ENCODE results near the gene COL8A1.
"Not testable (repeated sequence)": the region's sequence is repeated elsewhere in the genome, so short reads cannot be mapped to it uniquely, and the experiment has no call there.

The COL8A1 gene

GRCh38 chr3:99638167-99638948, at the start of gene COL8A1:
Gene COL8A1, plus strand, starts transcription at chr3:99638594. Its CDS starts 152,089 bp downstream, at chr3:99790683.
- DNase-seq (ENCODE audit: low read depth in 2 of 2): no peak

DNA sequence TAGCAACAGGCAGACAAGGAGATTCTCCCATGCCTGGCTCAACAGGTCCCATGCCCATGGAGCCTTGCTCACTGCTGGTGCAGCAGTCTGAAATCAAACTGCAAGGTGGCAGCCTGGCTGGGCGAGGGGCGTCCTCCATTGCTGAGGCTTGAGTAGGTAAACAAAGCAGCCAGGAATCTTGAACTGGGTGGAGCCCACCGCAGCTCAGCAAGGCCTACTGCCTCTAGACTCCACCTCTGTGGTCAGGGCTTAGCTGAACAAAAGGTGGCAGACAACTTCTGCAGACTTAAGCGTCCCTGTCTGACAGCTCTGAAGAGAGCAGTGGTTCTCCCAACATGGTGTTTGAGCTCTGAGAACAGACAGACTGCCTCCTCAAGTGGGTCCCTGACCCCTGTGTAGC, 49.2 kb upstream of the COL8A1 start:
- not testable (repeated sequence) for DNase-seq (ENCODE audit: low read depth in 2 of 2)

- no peak for DNase-seq (ENCODE audit: low read depth in 2 of 2)
Measured at GRCh38 chr3:99599894-99600293, 38.5 kb upstream of the COL8A1 start.

DNA sequence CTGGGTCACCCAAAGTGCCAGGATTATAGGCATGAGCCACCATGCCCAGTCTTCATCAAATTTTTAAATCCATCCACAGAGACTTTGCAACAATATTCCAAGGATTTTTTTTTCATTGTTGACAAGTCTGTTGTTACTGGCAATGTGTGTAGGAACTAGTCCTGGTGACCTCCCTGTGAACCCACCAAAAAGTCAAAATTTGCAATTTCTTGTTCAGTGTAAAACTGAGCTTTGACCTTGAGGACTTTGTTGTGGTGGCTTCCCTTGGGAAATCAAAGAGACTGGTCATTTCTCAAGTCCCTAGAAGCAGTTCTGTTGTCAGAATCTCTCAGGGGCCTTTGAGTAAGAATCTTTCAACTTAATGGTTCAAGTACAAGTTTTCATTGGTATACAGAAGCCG, 36.9 kb upstream of the COL8A1 start:
- no peak for DNase-seq (ENCODE audit: low read depth in 2 of 2)

DNA sequence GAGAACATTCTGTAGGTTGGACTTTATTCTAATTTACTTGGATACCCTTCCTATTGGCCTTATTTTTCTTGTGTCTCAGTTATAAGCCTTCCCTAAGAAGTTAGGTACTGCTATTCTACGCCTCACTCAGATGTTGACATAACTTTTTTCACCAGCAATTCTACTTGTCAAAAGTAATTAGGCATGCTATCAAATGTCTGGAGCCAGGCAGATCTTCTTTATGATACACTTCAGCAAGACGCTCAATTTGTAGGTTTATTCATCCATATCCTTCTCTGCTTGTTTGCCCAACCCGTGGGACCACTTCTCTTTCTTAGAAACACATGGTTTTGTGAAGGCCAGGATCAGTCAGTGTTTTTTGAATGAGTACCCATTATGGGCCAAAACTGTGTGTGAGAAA, 36.2 kb upstream of the COL8A1 start:
- no peak for DNase-seq (ENCODE audit: low read depth in 2 of 2)

DNA sequence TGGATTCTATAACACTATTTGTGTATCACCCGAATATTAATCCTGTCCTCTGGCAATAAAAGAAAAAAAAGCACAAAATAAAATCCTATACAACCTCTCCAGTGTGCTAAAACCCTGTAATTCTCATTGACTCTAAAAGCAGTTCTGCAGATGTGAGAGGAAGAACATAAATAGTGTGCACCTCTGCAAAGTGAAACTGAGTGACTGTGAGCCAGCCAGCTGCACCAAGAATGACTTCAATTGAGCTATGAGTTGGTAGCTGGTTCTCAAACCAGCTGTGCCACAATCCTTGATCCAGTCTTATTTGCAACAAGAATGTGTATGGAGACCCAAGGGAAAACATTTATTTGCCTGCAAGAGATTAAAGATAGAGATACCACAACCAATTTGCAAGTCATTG, 31.2 kb upstream of the COL8A1 start:
- DNase-seq (ENCODE audit: low read depth in 2 of 2): no peak

GRCh38 chr3:99614768-99615167, 23.6 kb upstream of the COL8A1 start:
- DNase-seq (ENCODE audit: low read depth in 2 of 2): no peak

- DNase-seq (ENCODE audit: low read depth in 2 of 2): no peak
Measured at GRCh38 chr3:99620077-99620767, 18.2 kb upstream of the COL8A1 start.

GRCh38 chr3:99620976-99621375, 17.4 kb upstream of the COL8A1 start:
- no peak for DNase-seq (ENCODE audit: low read depth in 2 of 2)

DNA sequence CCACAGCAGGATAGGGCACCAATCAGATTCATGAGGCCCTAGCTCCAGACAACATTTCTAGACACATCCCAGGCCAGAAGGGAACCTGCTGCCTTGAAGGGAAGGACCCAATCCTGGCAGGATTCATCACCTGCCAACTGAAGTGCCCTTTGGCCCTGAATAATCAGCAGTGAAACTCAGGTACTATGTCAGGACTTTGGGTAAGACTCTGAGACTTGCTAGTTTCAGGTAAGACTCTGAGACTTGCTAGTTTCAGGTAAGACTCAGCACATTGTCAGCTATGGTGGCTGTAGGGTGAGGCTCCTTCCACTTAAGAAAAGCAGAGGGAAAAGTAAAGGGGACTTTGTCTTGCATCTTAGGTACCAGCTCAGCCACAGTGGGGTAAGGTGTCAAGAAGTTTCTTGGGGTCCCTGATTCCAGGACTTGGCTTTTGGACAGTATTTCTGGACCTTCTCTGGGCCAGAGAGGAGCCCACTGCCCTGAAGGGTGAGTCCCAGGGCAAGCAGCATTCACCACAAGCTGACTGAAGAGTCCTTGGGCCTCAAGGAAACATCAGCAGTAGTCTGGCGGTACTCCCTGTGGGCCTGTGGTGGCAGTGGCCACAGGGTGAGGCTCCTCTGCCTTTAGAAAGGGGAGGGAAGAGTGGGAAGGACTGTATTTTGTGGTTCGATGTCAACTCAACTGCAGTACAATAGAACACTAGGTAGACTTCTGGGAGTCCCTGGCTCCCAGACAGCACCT, 13.7 kb upstream of the COL8A1 start:
- DNase-seq (ENCODE audit: low read depth in 2 of 2): no peak

DNA sequence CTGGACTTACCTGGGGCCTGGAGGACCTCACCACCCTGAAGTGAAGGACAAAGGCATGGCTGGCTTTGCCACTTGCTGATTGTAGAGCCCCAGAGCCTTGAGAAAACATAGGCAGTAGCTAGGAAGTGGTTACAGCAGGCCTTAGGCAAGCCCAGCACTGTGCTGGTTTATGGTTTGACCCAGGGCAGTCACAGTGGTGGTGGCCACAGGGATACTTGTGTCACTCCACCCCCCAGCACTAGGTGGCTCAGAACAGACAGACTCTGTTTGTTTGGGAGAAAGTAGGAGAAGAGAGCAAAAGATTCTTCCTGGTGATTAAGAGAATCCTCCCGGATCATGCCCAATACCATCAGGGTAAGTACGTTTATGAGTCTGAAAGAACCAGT, 13.2 kb upstream of the COL8A1 start:
- no peak for DNase-seq (ENCODE audit: low read depth in 2 of 2)

DNA sequence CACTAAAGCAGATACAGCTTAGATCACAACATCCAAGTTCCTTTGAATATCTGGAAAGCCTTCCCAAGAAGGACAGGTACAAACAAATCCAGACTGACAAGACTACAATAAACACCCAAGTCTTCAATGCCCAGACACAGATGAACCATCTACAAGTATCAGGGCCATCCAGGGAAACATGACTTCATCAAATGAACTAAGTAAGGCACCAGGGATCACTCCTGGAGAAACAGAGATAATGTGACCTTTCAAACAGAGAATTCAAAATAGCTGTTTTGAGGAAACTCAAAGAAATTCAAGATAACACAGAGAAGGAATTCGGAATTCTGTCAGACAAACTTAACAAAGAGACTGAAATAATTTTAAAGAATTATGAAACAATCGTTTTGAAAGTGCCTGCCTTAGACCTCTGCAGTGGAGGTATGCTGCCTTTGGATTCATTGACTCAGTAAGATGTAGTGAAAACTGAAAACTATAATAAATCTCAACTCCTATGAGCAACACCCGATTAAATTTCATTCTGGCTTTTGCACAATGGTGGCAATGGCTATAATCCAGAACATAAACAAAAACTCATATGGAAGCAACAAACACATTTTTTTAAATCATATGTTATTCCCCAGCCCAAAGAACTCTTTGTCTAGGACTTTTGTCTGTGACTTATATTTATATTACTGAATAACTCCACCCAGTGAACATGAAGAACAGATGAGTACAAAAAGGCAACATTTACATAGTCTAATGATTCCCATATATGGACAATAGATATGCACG, 12.6 kb upstream of the COL8A1 start:
- no peak for DNase-seq (ENCODE audit: low read depth in 2 of 2)

GRCh38 chr3:99626417-99626788, 12.0 kb upstream of the COL8A1 start:
- DNase-seq (ENCODE audit: low read depth in 2 of 2): no peak

- DNase-seq (ENCODE audit: low read depth in 2 of 2): no peak
Measured at GRCh38 chr3:99627062-99627826, 11.2 kb upstream of the COL8A1 start.

DNA sequence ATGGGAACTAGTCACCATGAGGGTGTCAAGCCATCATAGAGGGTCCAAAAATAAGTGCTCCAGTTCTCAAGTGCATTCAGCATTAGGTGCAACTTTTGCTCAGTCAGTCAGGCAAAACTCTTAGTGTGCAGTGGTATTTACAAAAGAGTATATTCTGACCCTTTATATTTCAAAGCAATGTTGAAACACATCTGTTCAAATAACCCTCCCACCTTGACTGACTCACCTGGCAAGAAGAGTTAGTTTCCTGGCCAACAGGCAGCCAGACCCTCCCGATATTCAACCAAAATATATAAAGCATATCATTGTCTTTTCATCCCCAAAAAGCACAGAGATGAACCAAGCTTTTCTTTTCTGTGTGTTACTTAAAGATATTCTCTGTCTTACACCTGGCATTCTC, 7.6 kb upstream of the COL8A1 start:
- no peak for DNase-seq (ENCODE audit: low read depth in 2 of 2)

DNA sequence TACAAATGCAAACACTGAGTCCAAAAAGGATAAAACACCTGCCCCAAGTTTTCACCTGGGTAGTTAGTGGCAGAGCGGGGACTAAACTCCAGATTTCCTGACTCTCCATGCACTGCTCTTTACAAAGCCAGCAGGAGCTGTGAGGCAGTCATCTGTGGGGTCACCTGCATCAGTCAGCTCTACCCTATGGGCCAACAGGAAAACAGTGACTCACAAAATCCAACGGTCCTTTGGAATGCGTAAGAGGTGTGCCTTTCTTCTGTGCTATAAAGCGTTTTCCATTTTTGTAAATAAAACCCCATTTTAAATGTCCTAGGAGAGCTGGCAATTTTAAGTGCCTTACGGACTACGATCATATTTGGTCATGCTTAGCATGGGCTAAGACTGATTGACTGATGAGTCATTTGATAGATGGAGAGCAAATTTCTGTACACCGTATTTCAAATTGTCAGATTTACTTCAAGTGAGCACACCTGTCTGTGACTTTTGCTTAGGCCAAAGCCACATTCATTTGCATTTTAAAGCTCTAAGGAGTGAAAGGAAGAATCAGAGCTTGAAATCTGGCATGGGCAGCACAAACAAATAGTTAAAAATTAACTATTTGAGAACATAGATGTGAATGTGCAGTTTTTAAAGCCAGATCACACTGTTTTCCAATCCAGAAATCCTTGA, 4.4 kb upstream of the COL8A1 start:
- no peak for DNase-seq (ENCODE audit: low read depth in 2 of 2)

GRCh38 chr3:99634881-99635280, 3.5 kb upstream of the COL8A1 start:
- DNase-seq (ENCODE audit: low read depth in 2 of 2): no peak

DNA sequence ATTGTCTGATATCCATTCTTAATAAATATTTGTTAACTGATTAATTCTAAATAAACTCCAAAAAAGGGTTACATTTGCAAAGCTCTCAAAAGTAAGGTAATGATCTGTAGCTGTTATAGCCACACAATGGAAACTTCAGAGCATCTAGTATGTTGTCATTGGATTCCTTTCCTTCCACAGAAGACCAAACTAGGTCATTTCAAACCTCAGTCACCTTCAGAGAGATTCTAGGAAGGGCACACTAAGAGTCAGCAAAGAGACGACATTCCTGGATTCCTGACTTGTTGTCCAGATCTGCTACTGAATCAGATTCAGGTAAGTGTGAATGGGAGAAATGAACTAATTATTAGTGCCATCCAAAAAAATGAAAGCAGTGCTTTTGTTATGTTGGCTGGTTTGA, 3.0 kb upstream of the COL8A1 start:
- no peak for DNase-seq (ENCODE audit: low read depth in 2 of 2)

DNA sequence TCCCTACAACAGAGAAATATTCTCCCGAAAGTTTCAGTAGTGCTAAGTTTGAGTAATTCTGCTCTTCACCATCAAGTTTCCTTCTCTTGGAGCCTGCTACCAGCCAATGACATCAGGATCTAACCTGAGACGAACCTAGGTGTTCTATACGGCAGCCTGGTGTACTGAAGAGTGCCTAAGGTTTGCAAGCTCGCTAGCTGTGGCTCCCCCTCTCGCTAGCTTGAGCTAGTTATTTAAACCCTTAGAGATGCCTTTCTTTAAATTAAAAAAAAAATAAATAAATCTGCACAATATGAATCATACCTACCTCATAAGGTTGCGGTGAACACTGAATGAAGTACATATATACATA, 1.4 kb upstream of the COL8A1 start:
- no peak for DNase-seq (ENCODE audit: low read depth in 2 of 2)

DNA sequence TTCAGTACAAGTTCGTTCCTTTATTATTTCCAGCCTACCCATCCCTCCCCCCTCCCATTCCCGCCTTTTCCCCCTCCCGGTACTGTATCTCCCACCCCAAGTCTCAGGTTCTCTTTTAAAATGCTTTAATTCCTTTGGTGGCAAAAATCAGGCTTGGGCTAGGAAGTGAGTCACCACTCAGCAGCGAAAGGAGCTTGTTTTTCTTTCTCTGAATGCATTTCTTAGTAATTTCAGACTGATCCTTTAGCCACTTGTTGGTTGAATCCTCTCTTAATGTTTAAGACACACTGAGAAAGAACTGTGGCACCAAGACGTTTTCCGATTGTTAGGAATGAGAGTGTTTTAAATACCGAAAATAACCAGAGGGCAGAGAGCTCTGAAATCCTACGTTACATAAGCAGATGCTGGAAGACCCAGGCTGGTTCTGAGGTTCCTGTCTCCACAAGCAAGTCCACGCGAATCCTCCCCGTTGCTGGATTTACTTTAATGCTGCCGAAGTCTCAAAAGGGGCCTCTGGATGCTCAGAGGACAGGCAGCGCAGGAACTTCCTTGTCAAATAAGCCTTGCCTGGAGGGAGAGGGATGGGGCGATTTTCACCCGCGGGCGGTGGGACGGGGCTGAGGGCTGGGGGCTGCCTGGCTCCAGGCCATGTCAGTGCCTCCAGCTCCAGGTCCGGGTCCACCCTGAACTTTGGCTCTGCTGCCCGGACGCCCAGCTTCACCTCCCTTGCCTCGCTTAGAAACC, 854 bp upstream of the COL8A1 start:
- no peak for DNase-seq (ENCODE audit: low read depth in 2 of 2)

All from stimulated activated CD8-positive, alpha-beta memory T cell treated with anti-CD3 and anti-CD28 coated beads, Interleukin-15, amount 100 ng/mL, for 48 hours (primary cell).